HepG2 (cell line): Measurements from ENCODE around the gene TEKTIP1. TPM values are rescaled to one million over a fixed set of nuclear protein-coding genes. Genes with fewer than 3 reads are reported as not detected.

Source experiments
- DNMT1 ChIP-seq: sonication (generic); formaldehyde crosslinking; IDR thresholded peaks from 2 replicates; pipeline ENCODE4 v1.5.1; 2020; ENCODE audit warnings: mild to moderate bottlenecking, missing genetic modification reagents
- E2F2 ChIP-seq: sonication (generic); formaldehyde crosslinking; IDR thresholded peaks from 2 replicates; pipeline ENCODE4 v1.4.0; 2020; ENCODE audit warnings: missing genetic modification reagents, borderline replicate concordance
- ESRRA ChIP-seq: sonication (generic); formaldehyde crosslinking; IDR thresholded peaks from 2 replicates; pipeline ENCODE4 v1.5.1; 2020; ENCODE audit warnings: mild to moderate bottlenecking, low read depth, missing genetic modification reagents
- KMT2B ChIP-seq: IDR thresholded peaks from 2 replicates; pipeline ENCODE4 v1.6.1; 2016; ENCODE audit warnings: missing genetic modification reagents, missing compliant biosample characterization
- MED8 ChIP-seq: sonication (generic); formaldehyde crosslinking; IDR thresholded peaks from 2 replicates; pipeline ENCODE4 v1.8.1; 2023; ENCODE audit warnings: mild to moderate bottlenecking, missing genetic modification reagents; ENCODE audit not compliant: insufficient replicate concordance
- MEIS2 ChIP-seq: sonication (generic); formaldehyde crosslinking; IDR thresholded peaks from 2 replicates; pipeline ENCODE4 v1.9.0; 2021; ENCODE audit warnings: mild to moderate bottlenecking, missing genetic modification reagents
- NBN ChIP-seq: fragments of 450-650 bp; conservative IDR thresholded peaks from 2 replicates; pipeline ENCODE4 v1.6.1; 2017
- NFIC ChIP-seq: IDR thresholded peaks from 2 replicates; pipeline ENCODE4 v1.6.1; 2012; ENCODE audit warnings: mild to moderate bottlenecking, low read length, inconsistent platforms
- NR2F1 ChIP-seq, 2 experiments: fragments of 450-650 bp in 1 of 2; formaldehyde crosslinking in 1 of 2; IDR thresholded peaks; 2 replicates each; pipeline versions ENCODE4 v1.5.0 to v1.6.1; 2016 to 2020; ENCODE audit warnings: mild to moderate bottlenecking in 1 of 2, missing compliant biosample characterization in 1 of 2, missing genetic modification reagents in 1 of 2, moderate library complexity in 1 of 2
- PBX3 ChIP-seq: sonication (generic); formaldehyde crosslinking; IDR thresholded peaks from 2 replicates; pipeline ENCODE4 v1.8.1; 2023; ENCODE audit warnings: missing genetic modification reagents, inconsistent platforms, borderline replicate concordance
- POGZ ChIP-seq: sonication (generic); formaldehyde crosslinking; IDR thresholded peaks from 2 replicates; pipeline ENCODE4 v1.4.0; 2020; ENCODE audit warnings: mild to moderate bottlenecking, missing genetic modification reagents
- YEATS2 ChIP-seq: sonication (generic); formaldehyde crosslinking; IDR thresholded peaks from 2 replicates; pipeline ENCODE4 v1.4.0; 2020; ENCODE audit warnings: missing genetic modification reagents, borderline replicate concordance
- ZNF274 ChIP-seq: sonication (generic); formaldehyde crosslinking; IDR thresholded peaks from 2 replicates; pipeline ENCODE4 v1.5.1; 2020; ENCODE audit warnings: mild to moderate bottlenecking, missing genetic modification reagents
- ZNF446 ChIP-seq: sonication (generic); formaldehyde crosslinking; IDR thresholded peaks from 2 replicates; pipeline ENCODE4 v1.5.0; 2020; ENCODE audit warnings: mild to moderate bottlenecking, missing genetic modification reagents
- ZNF574 ChIP-seq: sonication (generic); formaldehyde crosslinking; IDR thresholded peaks from 2 replicates; pipeline ENCODE4 v1.4.0; 2020; ENCODE audit warnings: missing genetic modification reagents
- ZNF616 ChIP-seq: sonication (generic); formaldehyde crosslinking; IDR thresholded peaks from 2 replicates; pipeline ENCODE4 v1.5.0; 2020; ENCODE audit warnings: low read depth, mild to moderate bottlenecking, missing genetic modification reagents
- ZSCAN22 ChIP-seq: sonication (generic); formaldehyde crosslinking; IDR thresholded peaks from 2 replicates; pipeline ENCODE4 v1.4.0; 2020; ENCODE audit warnings: mild to moderate bottlenecking, missing genetic modification reagents
- ZSCAN25 ChIP-seq: sonication (generic); formaldehyde crosslinking; IDR thresholded peaks from 2 replicates; pipeline ENCODE4 v1.8.0; 2022; ENCODE audit warnings: mild to moderate bottlenecking, missing genetic modification reagents
- polyA plus RNA-seq, 8 experiments: library from polyadenylated mRNA; depleted of rRNA in 3 of 8; stranded (reverse) in 7 of 8; unstranded in 1 of 8; fragments of >200 nt; fragmentation: Illumina TruSeq in 4 of 8; extraction: Trizol in 4 of 8; gene quantifications; 2 replicates each; pipeline versions ENCODE4 v1.2.1 to v1.2.3, GENCODE V29; 2011 to 2016; ENCODE audit warnings: low read depth in 4 of 8, missing spikeins in 1 of 8, mixed read lengths in 1 of 8; ENCODE audit not compliant: insufficient read depth in 1 of 8
- total RNA-seq, 5 experiments: library from RNA; depleted of rRNA; stranded (reverse); fragments of >200 nt; fragmentation: Illumina TruSeq; extraction: Trizol; gene quantifications; 2 replicates each; pipeline ENCODE4 v1.2.3, GENCODE V29; 2016; ENCODE audit warnings: low read depth in 1 of 5
- TF ChIP-seq, protein P1 (sequence below): IDR thresholded peaks from 2 replicates; pipeline ENCODE4 v1.6.1; 2016; ENCODE audit warnings: missing biosample characterization, missing genetic modification reagents, low read depth
- TF ChIP-seq, protein P2 (sequence below): sonication (generic); formaldehyde crosslinking; conservative IDR thresholded peaks from 2 replicates; pipeline ENCODE4 v1.8.0; 2022; ENCODE audit warnings: mild to moderate bottlenecking, moderate library complexity, missing genetic modification reagents

Gene TEKTIP1
- total and polyA plus RNA-seq, 2 of the 13 experiments (the other 11 are each of a cell fraction or from before 2014, with no cell fraction given): not detected

GRCh38 chr19:3557461-3558248 is 18.7 kb downstream of the TEKTIP1 start, which contains the start of gene MFSD12 (continued):
- TF ChIP-seq ZNF574 (CRISPR knock-in tag) (peak; percentile 50; the same call in 1 of the 2 replicates), ZSCAN22 (CRISPR knock-in tag) (no peak; the same call in 1 of the 2 replicates), KMT2B (peak; percentile 51; the same call in 1 of the 2 replicates), MEIS2 (0 out of 2 replicates have a peak, but pooled peaks have one; percentile 24), POGZ (CRISPR knock-in tag) (peak; percentile 70; the same call in 1 of the 2 replicates), DNMT1 (CRISPR knock-in tag) (no peak), ESRRA (peak; percentile 48; the same call in 1 of the 2 replicates), ZNF446 (CRISPR knock-in tag) (peak; percentile 52; the same call in 1 of the 2 replicates), YEATS2 (CRISPR knock-in tag) (peak; percentile 70; the same call in 1 of the 2 replicates), ZSCAN25 (CRISPR knock-in tag) (peak; percentile 60; the same call in 1 of the 2 replicates), ZNF274 (CRISPR knock-in tag) (peak; percentile 50; the same call in 1 of the 2 replicates), NBN (no peak), MED8 (CRISPR knock-in tag) (no peak), ZNF616 (CRISPR knock-in tag) (peak; percentile 35; the same call in 1 of the 2 replicates), NFIC (no peak), PBX3 (CRISPR knock-in tag) (no peak), NR2F1 (CRISPR knock-in tag; IDR thresholded peaks at IDR 0.05) (no peak), E2F2 (CRISPR knock-in tag) (0 out of 2 replicates have a peak, but pooled peaks have one; percentile 28)
- TF ChIP-seq, protein P1, sequence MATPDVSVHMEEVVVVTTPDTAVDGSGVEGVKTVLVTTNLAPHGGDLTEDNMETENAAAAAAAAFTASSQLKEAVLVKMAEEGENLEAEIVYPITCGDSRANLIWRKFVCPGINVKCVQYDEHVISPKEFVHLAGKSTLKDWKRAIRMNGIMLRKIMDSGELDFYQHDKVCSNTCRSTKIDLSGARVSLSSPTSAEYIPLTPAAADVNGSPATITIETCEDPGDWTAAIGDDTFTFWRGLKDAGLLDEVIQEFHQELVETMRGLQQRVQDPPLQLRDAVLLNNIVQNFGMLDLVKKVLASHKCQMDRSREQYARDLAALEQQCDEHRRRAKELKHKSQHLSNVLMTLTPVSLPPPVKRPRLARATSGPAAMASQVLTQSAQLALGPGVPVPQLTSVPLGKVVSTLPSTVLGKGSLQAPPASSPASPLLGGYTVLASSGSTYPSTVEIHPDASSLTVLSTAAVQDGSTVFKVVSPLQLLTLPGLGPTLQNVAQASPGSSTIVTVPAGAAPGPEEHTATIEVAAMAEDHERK: no peak
- TF ChIP-seq, protein P2, sequence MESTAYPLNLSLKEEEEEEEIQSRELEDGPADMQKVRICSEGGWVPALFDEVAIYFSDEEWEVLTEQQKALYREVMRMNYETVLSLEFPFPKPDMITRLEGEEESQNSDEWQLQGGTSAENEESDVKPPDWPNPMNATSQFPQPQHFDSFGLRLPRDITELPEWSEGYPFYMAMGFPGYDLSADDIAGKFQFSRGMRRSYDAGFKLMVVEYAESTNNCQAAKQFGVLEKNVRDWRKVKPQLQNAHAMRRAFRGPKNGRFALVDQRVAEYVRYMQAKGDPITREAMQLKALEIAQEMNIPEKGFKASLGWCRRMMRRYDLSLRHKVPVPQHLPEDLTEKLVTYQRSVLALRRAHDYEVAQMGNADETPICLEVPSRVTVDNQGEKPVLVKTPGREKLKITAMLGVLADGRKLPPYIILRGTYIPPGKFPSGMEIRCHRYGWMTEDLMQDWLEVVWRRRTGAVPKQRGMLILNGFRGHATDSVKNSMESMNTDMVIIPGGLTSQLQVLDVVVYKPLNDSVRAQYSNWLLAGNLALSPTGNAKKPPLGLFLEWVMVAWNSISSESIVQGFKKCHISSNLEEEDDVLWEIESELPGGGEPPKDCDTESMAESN (CRISPR knock-in tag): peak; percentile 47; the same call in 1 of the 2 replicates
